ENCODE results near the gene HTR6.

GRCh38 chr1:19654886-19655717, 9.6 kb upstream of the HTR6 start:
- TF ChIP-seq CTCF (IDR thresholded peaks at IDR 0.05), result no peak
- no peak for TF ChIP-seq POLR2A (IDR thresholded peaks at IDR 0.05)
